ENCODE results near the gene RPS6KC1.

GRCh38 chr1:213227458-213227857 lies 176.4 kb downstream of the RPS6KC1 start:
- TF ChIP-seq POLR2A (IDR thresholded peaks at IDR 0.05) = no peak
- TF ChIP-seq, protein P1, sequence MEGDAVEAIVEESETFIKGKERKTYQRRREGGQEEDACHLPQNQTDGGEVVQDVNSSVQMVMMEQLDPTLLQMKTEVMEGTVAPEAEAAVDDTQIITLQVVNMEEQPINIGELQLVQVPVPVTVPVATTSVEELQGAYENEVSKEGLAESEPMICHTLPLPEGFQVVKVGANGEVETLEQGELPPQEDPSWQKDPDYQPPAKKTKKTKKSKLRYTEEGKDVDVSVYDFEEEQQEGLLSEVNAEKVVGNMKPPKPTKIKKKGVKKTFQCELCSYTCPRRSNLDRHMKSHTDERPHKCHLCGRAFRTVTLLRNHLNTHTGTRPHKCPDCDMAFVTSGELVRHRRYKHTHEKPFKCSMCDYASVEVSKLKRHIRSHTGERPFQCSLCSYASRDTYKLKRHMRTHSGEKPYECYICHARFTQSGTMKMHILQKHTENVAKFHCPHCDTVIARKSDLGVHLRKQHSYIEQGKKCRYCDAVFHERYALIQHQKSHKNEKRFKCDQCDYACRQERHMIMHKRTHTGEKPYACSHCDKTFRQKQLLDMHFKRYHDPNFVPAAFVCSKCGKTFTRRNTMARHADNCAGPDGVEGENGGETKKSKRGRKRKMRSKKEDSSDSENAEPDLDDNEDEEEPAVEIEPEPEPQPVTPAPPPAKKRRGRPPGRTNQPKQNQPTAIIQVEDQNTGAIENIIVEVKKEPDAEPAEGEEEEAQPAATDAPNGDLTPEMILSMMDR (IDR thresholded peaks at IDR 0.05) = no peak

All from Peyer's patch (tissue), 4 donors.